HG02588 (cell line): ENCODE measurements around the gene IQGAP2.
"Not testable (repeated sequence)": the region's sequence is repeated elsewhere in the genome, so short reads cannot be mapped to it uniquely, and the experiment has no call there.

Experiments used
- ATAC-seq: cut with Tn5 transposase; IDR thresholded peaks from one replicate; pipeline ENCODE4 v1.9.1; 2021; ENCODE audit warnings: mild to moderate bottlenecking, moderate library complexity; ENCODE audit not compliant: unreplicated experiment

Gene IQGAP2

GRCh38 chr5:76528547-76529331 is 125.7 kb downstream of the IQGAP2 start:
- no peak for ATAC-seq

GRCh38 chr5:76529464-76530344 is 126.6 kb downstream of the IQGAP2 start:
- ATAC-seq, result no peak

GRCh38 chr5:76532052-76532451 is 129.0 kb downstream of the IQGAP2 start:
- no peak for ATAC-seq

GRCh38 chr5:76532973-76533372 is 129.9 kb downstream of the IQGAP2 start:
- ATAC-seq, result no peak

GRCh38 chr5:76535577-76535976 is 132.5 kb downstream of the IQGAP2 start:
- ATAC-seq, result no peak

- ATAC-seq, result no peak
Observed at GRCh38 chr5:76537073-76537543, 134.0 kb downstream of the IQGAP2 start.

GRCh38 chr5:76542241-76542640 is 139.2 kb downstream of the IQGAP2 start:
- ATAC-seq, result no peak

GRCh38 chr5:76542887-76543690 is 140.0 kb downstream of the IQGAP2 start:
- ATAC-seq, result no peak

GRCh38 chr5:76544268-76544926 is 141.3 kb downstream of the IQGAP2 start:
- ATAC-seq, result no peak

- no peak for ATAC-seq
Observed at GRCh38 chr5:76545184-76545583, 142.1 kb downstream of the IQGAP2 start.

- ATAC-seq, result no peak
Observed at GRCh38 chr5:76546497-76547102, 143.5 kb downstream of the IQGAP2 start.

- ATAC-seq, result peak; percentile 73
Observed at GRCh38 chr5:76547242-76547890, 144.3 kb downstream of the IQGAP2 start.

- no peak for ATAC-seq
Observed at GRCh38 chr5:76547891-76548524, 144.9 kb downstream of the IQGAP2 start.

GRCh38 chr5:76548525-76549229 is 145.6 kb downstream of the IQGAP2 start:
- no peak for ATAC-seq

- not testable (repeated sequence) for ATAC-seq
Observed at GRCh38 chr5:76550881-76551280, 147.8 kb downstream of the IQGAP2 start.

- ATAC-seq, result no peak
Observed at GRCh38 chr5:76552546-76552945, 149.5 kb downstream of the IQGAP2 start.

GRCh38 chr5:76553251-76553650 is 150.2 kb downstream of the IQGAP2 start:
- ATAC-seq, result no peak

- no peak for ATAC-seq
Observed at GRCh38 chr5:76555114-76555513, 152.0 kb downstream of the IQGAP2 start.
